ENCODE data around the gene UPK2. TPM values are rescaled to one million over a fixed set of nuclear protein-coding genes. Genes with fewer than 3 reads are reported as not detected.

Gene UPK2
- total RNA-seq, 4 donors from 2014 or later = not detected

- no peaks in the 10 kb centered on the region for H3K36me3 ChIP-seq
- intact Hi-C loops (cut with DNase I; ENCODE audit: low total_unique reads) = no loop called here
Observed at GRCh38 chr11:118931571-118931970, 24.5 kb upstream of the UPK2 start.

GRCh38 chr11:118933486-118933885, 22.6 kb upstream of the UPK2 start:
- Histone ChIP-seq H3K4me3 (no peak overlapping the region), H3K9me3 (no peaks in the 10 kb centered on the region), H3K36me3 (no peaks in the 10 kb centered on the region), H3K27ac (peak overlapping the region; percentile 71 to 78), H3K27me3 (no peaks in the 10 kb centered on the region), H3K4me1 (peaks cover 0 to 11% of the 10 kb centered on the region in 2 donors)
- DNase-seq = peak; percentile 65
- TF ChIP-seq POLR2A (IDR thresholded peaks at IDR 0.05) (no peak), CTCF (IDR thresholded peaks at IDR 0.05) (no peak)
- intact Hi-C loops (cut with DNase I; ENCODE audit: low total_unique reads) = no loop called here

More at GRCh38 chr11:118931571-118931970, 24.5 kb upstream of the UPK2 start:
- TF ChIP-seq POLR2A (IDR thresholded peaks at IDR 0.05) = no peak
- TF ChIP-seq CTCF (IDR thresholded peaks at IDR 0.05) = no peak
- H3K27me3 ChIP-seq = no peaks in the 10 kb centered on the region
- no peak for DNase-seq
- no peak overlapping the region for H3K27ac ChIP-seq
- H3K4me1 ChIP-seq = peaks cover 0 to 14% of the 10 kb centered on the region in 2 donors
- no peak overlapping the region for H3K4me3 ChIP-seq
- no peaks in the 10 kb centered on the region for H3K9me3 ChIP-seq

- Histone ChIP-seq H3K9me3 (no peaks in the 10 kb centered on the region), H3K27me3 (no peaks in the 10 kb centered on the region), H3K27ac (no peak overlapping the region), H3K36me3 (no peaks in the 10 kb centered on the region), H3K4me3 (no peak overlapping the region), H3K4me1 (peaks cover 0 to 6% of the 10 kb centered on the region in 2 donors)
- intact Hi-C loops (cut with DNase I; ENCODE audit: low total_unique reads) = no loop called here
- TF ChIP-seq POLR2A (IDR thresholded peaks at IDR 0.05) = no peak
- no peak for TF ChIP-seq CTCF (IDR thresholded peaks at IDR 0.05)
- DNase-seq = no peak
Observed at GRCh38 chr11:118935376-118935775, 20.7 kb upstream of the UPK2 start.

- Histone ChIP-seq H3K9me3 (no peaks in the 10 kb centered on the region), H3K4me3 (no peak overlapping the region), H3K36me3 (no peaks in the 10 kb centered on the region), H3K27me3 (no peaks in the 10 kb centered on the region), H3K27ac (no peak overlapping the region), H3K4me1 (no peaks in the 10 kb centered on the region)
- no peak for DNase-seq
- no peak for TF ChIP-seq CTCF (IDR thresholded peaks at IDR 0.05)
- TF ChIP-seq POLR2A (IDR thresholded peaks at IDR 0.05) = no peak
- intact Hi-C loops (cut with DNase I; ENCODE audit: low total_unique reads) = no loop called here
Observed at GRCh38 chr11:118938491-118939403, 17.4 kb upstream of the UPK2 start.

- no peak overlapping the region for H3K27ac ChIP-seq
- no peaks in the 10 kb centered on the region for H3K4me1 ChIP-seq
- H3K4me3 ChIP-seq = no peak overlapping the region
- no peaks in the 10 kb centered on the region for H3K27me3 ChIP-seq
- H3K9me3 ChIP-seq = no peaks in the 10 kb centered on the region
- DNase-seq = no peak
- intact Hi-C loops (cut with DNase I; ENCODE audit: low total_unique reads) = no loop called here
- H3K36me3 ChIP-seq = no peaks in the 10 kb centered on the region
- TF ChIP-seq CTCF (IDR thresholded peaks at IDR 0.05) = no peak
- TF ChIP-seq POLR2A (IDR thresholded peaks at IDR 0.05) = no peak
Observed at GRCh38 chr11:118939404-118939915, 16.6 kb upstream of the UPK2 start.

Data from uterus (tissue), 4 donors.